Stimulated activated CD4-positive, alpha-beta T cell treated with anti-CD3 and anti-CD28 coated beads, Interleukin-1b, Interleukin-23, amount 100 ng/mL, for 48 hours (primary cell): Measurements from ENCODE around the gene BAG3.
"Not testable (repeated sequence)": the region's sequence is repeated elsewhere in the genome, so short reads cannot be mapped to it uniquely, and the experiment has no call there.

Experiments
- DNase-seq: peaks from one replicate; pipeline ENCODE4 v3.0.0-alpha.2; 2020

Gene BAG3

GRCh38 chr10:119694608-119695007 lies 43.4 kb downstream of the BAG3 start:
- no peak for DNase-seq

GRCh38 chr10:119700321-119700954 lies 49.3 kb downstream of the BAG3 start:
- no peak for DNase-seq

GRCh38 chr10:119701861-119702260 lies 50.7 kb downstream of the BAG3 start:
- DNase-seq = no peak

- DNase-seq = no peak
Measured at GRCh38 chr10:119702583-119702982, 51.4 kb downstream of the BAG3 start.

DNA sequence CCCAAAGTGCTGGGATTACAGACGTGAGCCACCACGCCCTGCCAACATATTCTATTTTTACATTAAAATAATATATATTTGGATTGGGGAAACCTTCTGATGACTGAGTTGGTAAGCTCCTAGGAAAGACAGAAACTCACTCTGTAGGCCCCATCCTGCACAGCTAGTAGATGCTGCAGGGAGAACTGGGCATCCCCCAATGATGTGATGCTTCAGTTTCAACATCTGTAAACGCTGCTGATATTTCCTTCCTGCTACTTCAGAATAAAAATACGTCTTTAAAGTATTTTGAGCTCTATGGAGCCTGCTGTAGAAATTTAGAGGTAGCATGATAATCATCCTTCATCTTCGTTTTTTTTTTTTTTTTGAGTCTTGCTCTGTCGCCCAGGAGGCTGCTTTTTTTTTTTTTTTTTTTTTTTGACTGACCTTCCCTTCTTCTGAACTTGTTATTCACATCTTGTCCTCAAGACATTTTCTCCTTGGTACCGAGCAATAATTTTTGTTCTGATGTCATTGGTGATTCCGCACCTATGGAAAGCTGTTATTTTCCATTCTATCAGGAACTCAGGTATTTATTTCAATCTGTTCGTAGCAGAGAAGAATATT lies 52.8 kb downstream of the BAG3 start:
- peak; percentile 21 for DNase-seq

DNA sequence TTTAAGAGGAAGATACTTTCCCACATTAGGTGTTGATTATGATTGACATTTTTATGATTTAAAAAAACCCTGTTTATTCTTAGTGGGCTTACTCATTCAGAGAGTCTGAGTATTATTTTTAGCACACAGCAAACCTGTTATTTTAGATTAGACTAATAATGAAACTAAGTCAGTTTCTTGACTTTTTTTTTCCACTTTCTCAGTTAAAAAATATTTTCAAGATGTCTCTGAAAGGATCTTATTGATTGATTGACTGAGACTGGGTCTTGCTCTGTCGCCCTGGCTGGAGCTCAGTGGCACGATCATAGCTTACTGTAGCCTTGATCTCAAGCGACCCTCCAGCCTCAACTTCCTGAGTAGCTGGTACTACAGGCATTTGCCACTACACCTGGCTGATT lies 54.3 kb downstream of the BAG3 start:
- DNase-seq = peak; percentile 10

DNA sequence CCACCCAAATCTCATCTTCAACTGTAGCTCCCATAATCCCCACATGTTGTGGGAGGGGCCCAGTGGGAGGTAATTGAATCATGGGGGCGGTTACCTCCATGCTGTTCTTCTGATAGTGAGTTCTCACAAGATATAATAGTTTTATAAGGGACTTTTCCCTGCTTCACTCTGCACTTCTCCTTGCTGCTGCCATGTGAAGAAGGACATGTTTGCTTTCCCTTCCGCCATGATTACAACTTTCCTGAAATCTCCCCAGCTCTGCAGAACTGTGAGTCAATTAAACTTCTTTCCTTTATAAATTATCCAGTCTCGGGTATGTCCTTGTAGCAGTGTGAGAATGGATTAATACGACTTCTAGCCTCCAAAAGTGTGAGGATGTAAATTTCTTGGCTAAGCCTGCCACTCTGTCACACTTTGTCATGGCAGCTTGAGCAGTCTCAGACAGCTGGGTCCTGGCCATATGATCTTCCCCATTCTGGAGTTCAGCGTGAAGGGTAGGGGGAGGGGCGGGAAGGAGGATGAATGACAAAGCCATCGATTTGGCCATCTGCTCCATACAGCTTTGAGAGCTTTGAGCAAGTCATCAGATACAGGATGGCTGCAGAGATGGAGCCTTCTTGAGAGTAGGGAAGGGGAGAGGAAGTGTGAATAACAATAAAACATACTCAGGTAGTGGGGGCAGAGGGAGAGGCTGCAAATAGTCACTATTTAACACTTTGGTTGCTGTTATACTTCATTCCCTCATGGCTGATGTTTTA lies 55.5 kb downstream of the BAG3 start:
- DNase-seq = no peak

GRCh38 chr10:119707331-119707730 lies 56.2 kb downstream of the BAG3 start:
- peak; percentile 66 for DNase-seq

DNA sequence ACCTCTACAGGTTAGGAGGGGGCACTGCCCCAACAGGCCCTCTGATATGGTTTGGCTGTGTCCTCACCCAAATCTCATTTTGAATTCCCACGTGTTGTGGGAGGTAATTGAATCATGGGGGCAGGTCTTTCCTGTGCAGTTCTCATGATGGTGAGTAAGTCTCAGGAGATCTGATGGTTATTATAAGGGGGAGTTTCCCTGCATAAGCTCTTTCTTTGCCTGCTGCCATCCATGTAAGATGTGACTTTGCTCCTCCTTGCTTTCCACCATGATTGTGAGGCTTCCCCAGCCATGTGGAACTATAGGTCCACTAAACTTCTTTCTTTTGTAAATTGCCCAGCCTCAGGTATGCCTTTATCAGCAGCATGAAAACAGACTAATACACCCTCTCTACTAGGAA lies 59.8 kb downstream of the BAG3 start:
- not testable (repeated sequence) for DNase-seq

- DNase-seq = no peak
Measured at GRCh38 chr10:119713744-119714483, 62.7 kb downstream of the BAG3 start.

GRCh38 chr10:119714484-119714816 lies 63.3 kb downstream of the BAG3 start:
- DNase-seq = no peak

DNA sequence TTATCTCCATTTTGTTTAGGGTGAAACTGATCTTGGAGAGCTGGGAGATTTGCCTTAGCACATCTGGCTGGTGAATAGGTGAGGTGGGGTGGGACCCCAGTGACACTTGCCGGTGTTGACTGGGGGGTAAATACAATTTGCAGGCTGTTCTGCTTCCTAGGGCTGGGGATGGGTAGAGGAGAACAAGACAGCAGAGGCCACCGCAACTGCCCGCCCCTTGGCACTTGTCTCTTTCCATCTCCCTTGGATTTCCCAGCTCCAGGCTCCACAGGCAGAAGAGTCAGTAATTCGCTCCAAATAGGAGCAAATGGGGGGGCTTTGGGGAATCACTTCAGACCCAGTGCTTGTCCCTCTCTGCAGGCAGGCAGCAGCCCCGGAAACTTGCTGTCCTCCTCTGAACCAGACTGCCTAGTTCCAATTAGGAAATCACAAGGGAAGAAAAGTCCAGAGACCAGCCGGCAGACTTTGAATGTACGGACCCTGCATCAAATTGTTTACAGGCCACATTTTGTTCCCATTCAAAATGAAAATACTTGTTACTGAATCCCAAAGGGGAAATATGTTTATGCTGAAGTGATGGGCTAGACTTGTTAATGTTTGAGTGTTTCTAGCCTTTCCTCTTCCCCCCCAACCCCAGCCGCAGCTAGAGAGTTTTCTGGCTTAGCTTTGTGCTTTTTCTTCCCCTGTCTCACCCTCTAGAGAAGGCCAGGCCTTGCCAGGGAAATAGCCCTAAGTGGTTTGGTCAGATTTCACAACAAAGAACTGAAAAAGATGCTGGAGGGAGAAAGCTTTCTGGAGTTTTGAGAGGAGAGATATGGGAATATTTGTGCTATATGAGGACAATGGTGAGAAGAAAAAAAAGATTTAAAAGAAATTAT lies 64.7 kb downstream of the BAG3 start:
- no peak for DNase-seq

GRCh38 chr10:119723161-119723560 lies 72.0 kb downstream of the BAG3 start:
- no peak for DNase-seq

DNA sequence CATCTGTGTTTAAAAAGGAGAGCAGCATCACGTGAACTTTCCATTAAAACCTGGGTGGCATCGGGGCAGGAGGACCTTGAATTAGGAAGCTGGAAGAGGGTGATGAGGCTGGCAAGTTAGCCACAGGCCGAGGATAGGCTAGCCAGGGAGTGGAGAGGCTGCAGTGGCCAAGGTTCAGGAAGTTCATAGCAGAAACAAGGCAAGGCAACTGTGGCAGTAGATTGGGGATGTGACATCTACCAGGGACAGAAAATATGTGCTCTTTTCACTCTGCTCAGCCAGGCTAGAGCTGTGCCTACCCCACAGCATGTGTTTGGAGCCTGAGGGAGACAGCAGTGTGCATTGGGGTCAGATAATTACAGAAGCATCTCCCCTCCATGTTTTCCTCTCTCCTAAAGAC lies 72.4 kb downstream of the BAG3 start:
- no peak for DNase-seq

DNA sequence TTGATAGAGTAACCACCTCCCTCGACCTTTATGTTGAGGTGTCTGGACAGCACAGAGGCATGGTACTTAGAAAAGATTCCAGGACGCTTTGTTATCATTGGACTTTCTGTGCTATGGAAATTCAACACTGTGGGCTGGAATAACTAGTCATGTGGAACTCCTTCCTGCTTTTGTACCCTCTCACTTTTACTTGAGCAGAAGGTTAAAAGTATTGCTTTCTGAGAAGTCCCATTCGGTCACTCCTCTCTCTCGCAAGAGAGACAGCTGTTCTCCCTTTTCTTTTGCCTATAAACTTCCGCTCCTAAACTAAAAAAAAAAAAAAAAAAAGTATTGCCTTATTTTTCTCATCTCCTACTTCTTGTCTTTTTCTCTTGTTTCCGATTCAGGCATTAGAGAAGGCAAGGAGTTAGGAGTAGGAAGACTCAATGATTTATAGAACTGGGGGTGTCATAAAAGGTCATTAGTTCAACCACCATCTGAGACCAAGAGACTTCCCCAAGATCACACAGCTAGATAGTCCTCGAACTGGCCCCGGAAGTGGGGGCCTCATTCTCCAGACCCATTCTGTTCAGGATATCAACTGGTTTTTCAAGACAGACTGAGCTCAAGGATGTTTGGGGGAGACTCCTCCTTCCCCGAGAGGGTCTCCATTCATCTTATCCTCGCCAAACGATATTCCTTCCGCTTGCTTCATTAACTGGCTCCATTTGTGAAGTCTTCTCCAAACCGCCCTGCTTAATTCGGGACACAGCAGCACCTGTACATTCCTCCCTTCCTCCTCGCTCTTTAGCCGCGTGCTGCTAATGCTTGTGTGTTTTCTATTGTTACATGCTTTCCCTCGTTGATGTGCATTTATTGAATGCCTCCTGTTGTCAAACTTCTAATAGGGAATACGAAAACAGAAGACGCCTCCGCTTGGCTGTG lies 73.7 kb downstream of the BAG3 start:
- no peak for DNase-seq

- no peak for DNase-seq
Measured at GRCh38 chr10:119725517-119725827, 74.3 kb downstream of the BAG3 start.

DNA sequence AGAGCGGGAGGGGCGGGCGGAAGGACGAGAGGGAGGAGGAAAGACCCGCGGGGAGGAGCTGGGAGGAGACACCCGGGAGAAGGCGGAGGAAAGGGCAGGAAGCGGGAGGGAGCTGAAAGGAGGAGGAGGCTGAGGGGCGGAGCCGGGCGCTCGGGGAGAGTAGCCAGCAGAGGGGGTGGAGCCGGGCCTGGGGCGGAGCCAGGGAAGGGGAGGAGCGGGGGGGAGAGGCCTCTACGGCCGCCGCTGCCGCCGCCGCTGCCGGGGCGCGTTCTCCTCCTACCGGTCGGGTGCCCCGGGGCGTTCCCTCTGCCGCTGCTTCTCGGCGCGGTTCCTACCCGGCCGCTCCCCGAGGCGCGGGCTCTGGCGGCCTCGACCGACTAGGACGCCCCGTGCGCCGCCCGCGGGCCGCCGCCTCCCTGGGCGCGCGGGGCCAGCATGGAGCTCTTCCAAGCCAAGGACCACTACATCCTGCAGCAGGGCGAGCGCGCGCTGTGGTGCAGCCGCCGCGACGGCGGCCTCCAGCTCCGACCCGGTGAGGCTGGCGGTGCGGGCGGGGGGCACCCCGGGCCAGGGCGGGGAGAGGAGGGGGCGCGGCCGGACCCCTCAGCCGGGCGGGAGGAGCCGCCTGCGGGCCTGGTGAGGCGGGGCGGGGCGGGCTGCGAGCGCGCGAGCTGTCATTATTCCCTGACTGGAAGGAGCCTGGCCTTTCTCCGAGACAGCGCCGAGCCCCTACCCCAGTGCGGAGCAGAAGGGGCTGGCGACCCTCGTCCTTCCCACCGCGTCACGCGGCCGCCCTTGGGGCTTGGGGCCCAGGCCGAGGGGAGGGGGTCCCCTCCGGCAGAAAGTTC lies 74.9 kb downstream of the BAG3 start, which contains the start of gene INPP5F:
INPP5F (plus strand) TSS at position 223 of the 848 bp plus-strand sequence; CDS start at position 436, 213 bp downstream.
- DNase-seq = peak; percentile 99

DNA sequence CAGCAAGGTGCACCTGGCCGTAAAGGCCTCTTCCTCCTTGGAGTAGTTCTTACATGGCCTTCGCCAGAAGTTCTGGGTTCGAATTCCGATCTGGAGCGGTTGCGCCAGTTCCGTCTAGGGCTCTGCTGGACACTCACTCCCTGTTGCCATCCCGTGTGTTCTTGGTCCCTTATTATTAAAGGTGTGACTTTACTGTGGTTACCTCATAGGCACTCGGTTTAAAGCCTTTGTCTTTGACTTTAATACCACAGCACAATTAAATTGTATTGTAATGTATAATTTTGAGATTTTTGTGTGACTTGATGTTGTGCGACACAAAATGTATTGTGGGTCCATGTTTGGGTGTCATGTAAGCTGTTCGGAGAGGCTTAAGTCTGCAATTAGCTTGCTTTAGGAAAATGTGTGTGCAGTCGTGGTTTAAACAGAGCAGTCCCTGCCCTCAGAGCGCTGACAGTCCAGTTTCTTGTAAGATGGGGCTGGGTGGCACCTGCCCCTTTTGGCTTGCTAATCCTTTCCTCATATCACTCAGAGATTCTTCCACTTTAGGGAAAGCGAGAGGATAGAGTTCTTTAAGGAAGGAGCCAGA lies 75.6 kb downstream of the BAG3 start:
- no peak for DNase-seq
